HEK293T (cell line): ENCODE measurements around the gene CCDC71L.

ENCODE experiments used
- ARNT ChIP-seq: fragments of 450-650 bp; IDR thresholded peaks from 2 replicates; pipeline ENCODE4 v1.6.1; 2017; ENCODE audit warnings: mild to moderate bottlenecking
- CTBP1 ChIP-seq: fragments of 450-650 bp; IDR thresholded peaks from 2 replicates; pipeline ENCODE4 v1.6.1; 2016; ENCODE audit warnings: borderline replicate concordance
- ELF4 ChIP-seq: fragments of 450-650 bp; IDR thresholded peaks from 2 replicates; pipeline ENCODE4 v1.6.1; 2017; ENCODE audit warnings: antibody characterized with exemption
- FOXK2 ChIP-seq: fragments of 450-650 bp; IDR thresholded peaks from 2 replicates; pipeline ENCODE4 v1.6.1; 2016; ENCODE audit warnings: mild to moderate bottlenecking
- FOXM1 ChIP-seq: fragments of 450-650 bp; IDR thresholded peaks from 2 replicates; pipeline ENCODE4 v1.6.1; 2017; ENCODE audit warnings: mild to moderate bottlenecking, borderline replicate concordance
- HDGF ChIP-seq: fragments of 450-650 bp; IDR thresholded peaks from 2 replicates; pipeline ENCODE4 v1.6.1; 2017; ENCODE audit warnings: antibody characterized with exemption, borderline replicate concordance
- L3MBTL2 ChIP-seq: fragments of 450-650 bp; conservative IDR thresholded peaks from 2 replicates; pipeline ENCODE4 v1.6.1; 2016; ENCODE audit warnings: mild to moderate bottlenecking
- LEF1 ChIP-seq: fragments of 450-650 bp; IDR thresholded peaks from 2 replicates; pipeline ENCODE4 v1.6.1; 2017; ENCODE audit warnings: mild to moderate bottlenecking, borderline replicate concordance
- NFRKB ChIP-seq: fragments of 450-650 bp; IDR thresholded peaks from 2 replicates; pipeline ENCODE4 v1.6.1; 2016; ENCODE audit warnings: mild to moderate bottlenecking, moderate library complexity
- PKNOX1 ChIP-seq: fragments of 450-650 bp; IDR thresholded peaks from 2 replicates; pipeline ENCODE4 v1.6.1; 2016
- SP1 ChIP-seq: fragments of 450-650 bp; IDR thresholded peaks from 2 replicates; pipeline ENCODE4 v1.6.1; 2017
- SUZ12 ChIP-seq: fragments of 450-650 bp; IDR thresholded peaks from 2 replicates; pipeline ENCODE4 v1.6.1; 2016; ENCODE audit warnings: mild to moderate bottlenecking
- TARDBP ChIP-seq: fragments of 450-650 bp; IDR thresholded peaks from 2 replicates; pipeline ENCODE4 v1.6.1; 2016
- ZNF384 ChIP-seq: fragments of 450-650 bp; IDR thresholded peaks from 2 replicates; pipeline ENCODE4 v1.6.1; 2016

- no peak for TF ChIP-seq FOXK2
- no peak for TF ChIP-seq ZNF384
- TF ChIP-seq FOXM1, result no peak
- no peak for TF ChIP-seq NFRKB
- no peak for TF ChIP-seq LEF1
- no peak for TF ChIP-seq HDGF
- no peak for TF ChIP-seq SP1
- no peak for TF ChIP-seq ARNT
- TF ChIP-seq L3MBTL2, result no peak
- TF ChIP-seq SUZ12, result no peak
- no peak for TF ChIP-seq PKNOX1
- no peak for TF ChIP-seq ELF4
- TF ChIP-seq TARDBP, result no peak
- TF ChIP-seq CTBP1, result no peak
Observed at GRCh38 chr7:106640368-106641141, 20.4 kb downstream of the CCDC71L start.
